Gastrocnemius medialis (tissue), 4 donors: ENCODE measurements around the gene BRF1. TPM values are rescaled to one million over a fixed set of nuclear protein-coding genes. Genes with fewer than 3 reads are reported as not detected.

Source experiments
- ATAC-seq, 2 donors: fragments of 150-250 bp; one replicate each; pipeline ENCODE4 v1.9.1; 2016
- DNase-seq, 2 donors: peaks; one replicate each; pipeline ENCODE4 v3.0.0-alpha.2; 2019
- H3K27ac ChIP-seq, 4 donors: fragments of 200-600 bp; sonication (generic); 1 replicate in 1 of 4; 2 replicates in 3 of 4; pipeline ENCODE4 v1.5.1; 2016 to 2018; ENCODE audit warnings: mild to moderate bottlenecking in 2 of 4, moderate library complexity in 1 of 4
- H3K27me3 ChIP-seq, 3 donors: fragments of 200-600 bp; sonication (generic) in 2 of 3; 1 replicate in 1 of 3; 2 replicates in 2 of 3; pipeline versions ENCODE4 v1.5.1 to v1.6.0; 2016 to 2019; ENCODE audit warnings: mild to moderate bottlenecking in 1 of 3, moderate library complexity in 1 of 3
- H3K36me3 ChIP-seq, 2 donors: fragments of 200-600 bp; sonication (generic) in 1 of 2; one replicate each; pipeline ENCODE4 v1.5.1; 2017 to 2018
- H3K4me1 ChIP-seq, 2 donors: fragments of 200-600 bp; sonication (generic) in 1 of 2; one replicate each; pipeline ENCODE4 v1.5.1; 2016 to 2017; ENCODE audit warnings: mild to moderate bottlenecking in 2 of 2
- H3K4me3 ChIP-seq, 4 donors: fragments of 200-600 bp; sonication (generic) in 3 of 4; 1 replicate in 1 of 4; 2 replicates in 3 of 4; pipeline ENCODE4 v1.5.1; 2016 to 2019; ENCODE audit warnings: mild to moderate bottlenecking in 2 of 4
- H3K9me3 ChIP-seq, 3 donors: fragments of 200-600 bp; sonication (generic) in 2 of 3; 1 replicate in 1 of 3; 2 replicates in 2 of 3; pipeline ENCODE4 v1.5.1; 2016 to 2019
- CTCF ChIP-seq, 5 experiments: fragments of 450-650 bp in 3 of 5; fragments of 200-600 bp in 2 of 5; sonication (generic) in 2 of 5; IDR thresholded peaks in 4 of 5; conservative IDR thresholded peaks in 1 of 5; 1 replicate in 4 of 5; 2 replicates in 1 of 5; pipeline ENCODE4 v1.5.1; 2016 to 2019; ENCODE audit warnings: antibody characterized with exemption in 5 of 5, mild to moderate bottlenecking in 3 of 5, moderate library complexity in 3 of 5
- POLR2A ChIP-seq, 2 donors: fragments of 450-650 bp; IDR thresholded peaks; one replicate each; pipeline ENCODE4 v1.6.1; 2017; ENCODE audit warnings: antibody characterized with exemption in 2 of 2, mild to moderate bottlenecking in 2 of 2, moderate library complexity in 2 of 2
- in situ Hi-C, 4 donors: fragments of 200-750 bp; cut with MboI; loops; one replicate each; pipeline versions ENCODE4 v1.15.0 to v1.8.0; 2017; ENCODE audit warnings: low sequenced_read_pairs in 4 of 4
- intact Hi-C: fragments of 100-400 bp; cut with DNase I; formaldehyde crosslinking; loops from one replicate; pipeline ENCODE4 v1.15.1; 2023; ENCODE audit warnings: low total_unique reads
- total RNA-seq, 4 donors: library from RNA; depleted of rRNA; stranded (reverse); fragments of >200 nt; gene quantifications; one replicate each; pipeline versions ENCODE4 v1.1.0 to v1.2.3, GENCODE V29; 2016

BRF1 gene
- total RNA-seq, 4 donors from 2014 or later = 19.5 to 27.4 (median 21.4) TPM

- peak overlapping the region; percentile 61 to 74 (median 74) for H3K27ac ChIP-seq
- TF ChIP-seq CTCF (IDR thresholded peaks at IDR 0.05 in 4 of 5, conservative IDR thresholded peaks at IDR 0.05 in 1 of 5) (no peak), POLR2A (IDR thresholded peaks at IDR 0.05) (no peak)
- peaks cover 34 to 40% (median 37%) of the 10 kb centered on the region in 3 donors for H3K27me3 ChIP-seq
- H3K4me3 ChIP-seq = peak overlapping the region in 2 of 4 donors; percentile 1 to 32
- DNase-seq (no peak), ATAC-seq (peak; percentile 34 to 58)
- H3K4me1 ChIP-seq = peaks cover 13 to 17% of the 10 kb centered on the region in 2 donors
- H3K36me3 ChIP-seq = no peaks in the 10 kb centered on the region
- in situ Hi-C loops (no loop called here), intact Hi-C loops (no loop called here)
- H3K9me3 ChIP-seq = no peaks in the 10 kb centered on the region
These were observed 103.6 kb downstream of the BRF1 start for GRCh38 chr14:105197211-105197641.

GRCh38 chr14:105196265-105196960, 104.4 kb downstream of the BRF1 start:
- ATAC-seq (peak; percentile 16 to 20), DNase-seq (no peak)
- Histone ChIP-seq H3K4me3 (peak overlapping the region in 3 of 4 donors; percentile 1 to 32 (median 1)), H3K27ac (peak overlapping the region; percentile 61 to 74 (median 74)), H3K4me1 (peaks cover 13 to 17% of the 10 kb centered on the region in 2 donors), H3K9me3 (no peaks in the 10 kb centered on the region), H3K36me3 (no peaks in the 10 kb centered on the region), H3K27me3 (peaks cover 34 to 40% (median 37%) of the 10 kb centered on the region in 3 donors)
- in situ Hi-C loops = no loop called here
- no peak for TF ChIP-seq CTCF (IDR thresholded peaks at IDR 0.05 in 4 of 5, conservative IDR thresholded peaks at IDR 0.05 in 1 of 5)
- TF ChIP-seq POLR2A (IDR thresholded peaks at IDR 0.05) = no peak
- intact Hi-C loops = no loop called here

DNA sequence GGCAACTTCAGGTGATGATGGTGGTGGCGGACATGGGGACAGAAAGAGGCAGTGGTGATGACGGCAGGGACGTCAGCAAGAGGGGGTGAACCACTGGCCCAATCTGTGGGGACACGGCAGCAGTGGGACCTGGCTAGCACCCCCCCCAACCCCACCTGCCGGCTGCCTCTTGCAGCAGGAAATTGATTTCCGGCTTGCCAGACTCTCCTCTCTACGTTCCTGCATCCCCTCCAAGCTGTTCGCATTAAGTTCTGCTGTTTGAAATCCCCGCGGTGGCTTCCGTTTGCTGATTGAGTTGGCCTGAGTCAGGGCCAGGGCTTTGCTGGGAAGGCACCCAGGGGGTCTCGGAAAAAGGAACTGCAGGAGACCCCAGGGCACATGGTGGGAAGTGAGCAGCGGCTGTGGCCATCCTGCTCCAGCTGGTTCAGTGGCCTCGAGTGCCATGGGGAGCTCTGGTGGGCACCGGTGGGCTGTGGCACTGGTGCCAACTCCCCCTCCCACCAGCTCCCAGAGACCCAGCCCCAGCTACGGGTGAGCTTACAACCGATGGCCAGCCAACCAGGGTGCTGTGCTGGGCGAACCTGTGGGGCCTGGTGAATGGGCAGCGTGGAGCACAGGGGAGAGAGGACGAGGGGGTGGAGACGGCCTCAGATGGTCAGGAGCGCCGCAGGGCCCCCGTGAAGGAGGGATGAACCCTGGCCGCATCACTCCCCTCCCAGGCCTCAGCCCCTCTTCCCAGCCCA, 105.1 kb downstream of the BRF1 start:
- DNase-seq (no peak), ATAC-seq (no peak)
- Histone ChIP-seq H3K27ac (peak overlapping the region; percentile 61 to 74 (median 74)), H3K9me3 (no peaks in the 10 kb centered on the region), H3K4me1 (peaks cover 13 to 17% of the 10 kb centered on the region in 2 donors), H3K4me3 (no peak overlapping the region), H3K36me3 (no peaks in the 10 kb centered on the region), H3K27me3 (peaks cover 32 to 38% (median 37%) of the 10 kb centered on the region in 3 donors)
- TF ChIP-seq POLR2A (IDR thresholded peaks at IDR 0.05) = no peak
- no peak for TF ChIP-seq CTCF (IDR thresholded peaks at IDR 0.05 in 4 of 5, conservative IDR thresholded peaks at IDR 0.05 in 1 of 5)
- in situ Hi-C loops (no loop called here), intact Hi-C loops (no loop called here)

- H3K36me3 ChIP-seq = no peaks in the 10 kb centered on the region
- in situ Hi-C loops (no loop called here), intact Hi-C loops (no loop called here)
- H3K27ac ChIP-seq = peak overlapping the region in 3 of 4 donors; percentile 73 to 74 (median 74)
- H3K4me3 ChIP-seq = no peak overlapping the region
- DNase-seq (no peak), ATAC-seq (no peak)
- peaks cover 13 to 17% of the 10 kb centered on the region in 2 donors for H3K4me1 ChIP-seq
- H3K9me3 ChIP-seq = no peaks in the 10 kb centered on the region
- peaks cover 29 to 37% (median 36%) of the 10 kb centered on the region in 3 donors for H3K27me3 ChIP-seq
- no peak for TF ChIP-seq POLR2A (IDR thresholded peaks at IDR 0.05)
- TF ChIP-seq CTCF (IDR thresholded peaks at IDR 0.05 in 4 of 5, conservative IDR thresholded peaks at IDR 0.05 in 1 of 5) = no peak
These were observed 105.8 kb downstream of the BRF1 start for GRCh38 chr14:105195051-105195450.
